Ascending aorta (tissue), 2 donors: Measurements from ENCODE around the gene SRRM2. TPM values are rescaled to one million over a fixed set of nuclear protein-coding genes. Genes with fewer than 3 reads are reported as not detected.

Source experiments
- DNase-seq, 2 donors: peaks; one replicate each; pipeline ENCODE4 v3.0.0-alpha.2; 2019; ENCODE audit warnings: low spot score in 2 of 2
- H3K27ac ChIP-seq, 2 donors: fragments of 200-600 bp; sonication (generic); one replicate each; pipeline ENCODE4 v1.5.1; 2016 to 2017; ENCODE audit warnings: mild to moderate bottlenecking in 1 of 2
- H3K27me3 ChIP-seq: fragments of 200-600 bp; sonication (generic); one replicate; pipeline ENCODE4 v1.5.1; 2017
- H3K36me3 ChIP-seq, 2 donors: fragments of 200-600 bp; sonication (generic); one replicate each; pipeline ENCODE4 v1.5.1; 2016
- H3K4me1 ChIP-seq, 2 donors: fragments of 200-600 bp; sonication (generic); one replicate each; pipeline ENCODE4 v1.5.1; 2016 to 2017; ENCODE audit warnings: mild to moderate bottlenecking in 1 of 2
- H3K4me3 ChIP-seq, 2 donors: fragments of 200-600 bp; sonication (generic); one replicate each; pipeline ENCODE4 v1.5.1; 2016 to 2017; ENCODE audit warnings: mild to moderate bottlenecking in 1 of 2
- H3K9me3 ChIP-seq, 2 donors: fragments of 200-600 bp; sonication (generic); one replicate each; pipeline ENCODE4 v1.5.1; 2016
- intact Hi-C: fragments of 100-400 bp; cut with DNase I; formaldehyde crosslinking; loops from one replicate; pipeline ENCODE4 v1.15.1; 2023
- total RNA-seq: library from RNA; depleted of rRNA; stranded (reverse); fragments of >200 nt; gene quantifications from one replicate; pipeline ENCODE4 v1.1.0, GENCODE V29; 2016
- TF ChIP-seq, protein P1 (sequence below), 3 experiments: fragments of 200-600 bp in 2 of 3; fragments of 450-650 bp in 1 of 3; sonication (generic) in 2 of 3; IDR thresholded peaks; one replicate each; pipeline ENCODE4 v1.5.1; 2016 to 2019; ENCODE audit warnings: antibody characterized with exemption in 3 of 3, mild to moderate bottlenecking in 1 of 3, moderate library complexity in 1 of 3

SRRM2 gene
- total RNA-seq, 1 donor from 2014 or later = 359 TPM

DNA sequence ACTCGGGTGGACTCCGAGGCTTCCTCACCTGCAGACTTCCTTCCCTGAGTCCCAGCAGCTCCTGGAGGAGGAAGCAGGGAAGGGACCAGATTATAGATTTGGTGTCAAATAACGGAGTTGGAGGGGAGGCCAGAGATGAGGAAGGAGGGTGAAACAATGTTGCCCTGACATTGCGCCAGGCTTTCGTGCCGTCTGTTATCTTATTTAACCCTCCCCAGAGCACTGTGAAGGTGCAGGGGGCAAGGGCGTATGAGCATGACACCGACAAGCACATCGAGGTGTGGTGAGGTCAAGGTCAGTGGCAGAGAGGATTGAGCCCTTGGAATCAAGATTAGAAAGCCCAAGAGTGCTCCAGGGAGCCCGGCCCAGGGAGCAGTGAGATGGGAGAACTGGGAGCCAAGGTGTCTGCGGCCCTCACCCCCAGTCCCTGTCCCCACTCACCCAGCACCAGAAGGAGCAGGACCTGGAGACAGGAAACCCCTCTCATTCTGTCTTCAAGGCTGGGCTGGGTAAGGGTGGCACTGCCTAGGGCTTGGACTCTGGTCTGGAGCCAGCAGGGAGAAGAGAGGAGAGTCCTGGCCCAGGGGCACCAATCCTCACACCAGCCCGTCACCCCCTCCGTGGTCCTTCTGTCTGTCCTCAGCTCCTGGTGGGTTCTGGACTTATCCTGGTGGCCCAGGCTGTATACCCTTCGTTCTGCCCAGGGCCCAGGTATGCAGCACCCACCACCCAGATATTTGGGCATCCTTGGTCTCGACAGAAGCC lies 33.8 kb downstream of the SRRM2 start:
- Histone ChIP-seq H3K4me3 (no peak overlapping the region), H3K4me1 (no peaks in the 10 kb centered on the region), H3K36me3 (no peaks in the 10 kb centered on the region), H3K9me3 (no peaks in the 10 kb centered on the region), H3K27ac (no peak overlapping the region), H3K27me3 (peaks cover 19% of the 10 kb centered on the region)
- intact Hi-C loops = no loop called here
- DNase-seq = peak in 1 of 2 donors; percentile 57
- TF ChIP-seq, protein P1, sequence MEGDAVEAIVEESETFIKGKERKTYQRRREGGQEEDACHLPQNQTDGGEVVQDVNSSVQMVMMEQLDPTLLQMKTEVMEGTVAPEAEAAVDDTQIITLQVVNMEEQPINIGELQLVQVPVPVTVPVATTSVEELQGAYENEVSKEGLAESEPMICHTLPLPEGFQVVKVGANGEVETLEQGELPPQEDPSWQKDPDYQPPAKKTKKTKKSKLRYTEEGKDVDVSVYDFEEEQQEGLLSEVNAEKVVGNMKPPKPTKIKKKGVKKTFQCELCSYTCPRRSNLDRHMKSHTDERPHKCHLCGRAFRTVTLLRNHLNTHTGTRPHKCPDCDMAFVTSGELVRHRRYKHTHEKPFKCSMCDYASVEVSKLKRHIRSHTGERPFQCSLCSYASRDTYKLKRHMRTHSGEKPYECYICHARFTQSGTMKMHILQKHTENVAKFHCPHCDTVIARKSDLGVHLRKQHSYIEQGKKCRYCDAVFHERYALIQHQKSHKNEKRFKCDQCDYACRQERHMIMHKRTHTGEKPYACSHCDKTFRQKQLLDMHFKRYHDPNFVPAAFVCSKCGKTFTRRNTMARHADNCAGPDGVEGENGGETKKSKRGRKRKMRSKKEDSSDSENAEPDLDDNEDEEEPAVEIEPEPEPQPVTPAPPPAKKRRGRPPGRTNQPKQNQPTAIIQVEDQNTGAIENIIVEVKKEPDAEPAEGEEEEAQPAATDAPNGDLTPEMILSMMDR (IDR thresholded peaks at IDR 0.05) = no peak

DNA sequence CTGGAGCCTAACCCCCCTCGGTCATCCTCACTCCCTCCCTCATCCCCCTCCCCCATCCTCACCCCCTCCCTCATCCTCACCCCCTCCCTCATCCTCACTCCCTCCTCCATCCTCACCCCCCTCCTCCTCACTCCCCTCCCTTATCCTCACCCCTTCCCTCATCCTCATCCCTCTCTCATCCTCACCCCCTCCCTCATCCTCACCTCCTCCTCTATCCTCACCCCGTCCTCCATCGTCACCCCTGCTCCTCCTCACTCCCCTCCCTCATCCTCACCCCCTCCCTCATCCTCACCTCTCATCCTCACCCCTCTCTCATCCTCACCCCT lies 34.4 kb downstream of the SRRM2 start:
- intact Hi-C loops = no loop called here
- Histone ChIP-seq H3K4me3 (no peak overlapping the region), H3K9me3 (no peaks in the 10 kb centered on the region), H3K36me3 (no peaks in the 10 kb centered on the region), H3K4me1 (no peaks in the 10 kb centered on the region), H3K27me3 (peaks cover 19% of the 10 kb centered on the region), H3K27ac (no peak overlapping the region)
- TF ChIP-seq, protein P1 (IDR thresholded peaks at IDR 0.05) = no peak
- DNase-seq = no peak

DNA sequence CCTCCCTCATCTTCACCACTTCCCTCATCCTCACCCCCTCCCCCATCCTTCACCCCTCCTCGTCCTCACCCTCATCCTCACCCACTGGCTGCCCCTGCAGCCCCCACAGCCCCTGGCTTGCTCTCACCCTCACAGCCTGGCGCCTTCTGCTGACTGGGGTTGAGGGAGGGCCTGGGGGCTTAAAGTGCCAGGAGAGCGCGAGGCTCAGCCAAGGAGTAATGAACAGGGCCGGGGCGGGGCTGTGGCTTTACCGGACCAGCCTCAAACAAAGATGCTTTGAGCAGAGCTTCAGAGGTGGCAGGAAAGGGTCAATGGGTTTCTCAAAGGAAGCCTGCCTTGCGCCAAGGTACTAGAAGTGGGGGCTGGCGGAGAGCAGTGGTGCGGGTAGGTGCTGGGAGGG lies 35.0 kb downstream of the SRRM2 start, which contains the start of gene PRSS33:
Gene PRSS33, minus strand, starts transcription at position 155 of the 400 bp plus-strand sequence. CDS start 1,013 bp downstream, outside the sequence.
- Histone ChIP-seq H3K9me3 (no peaks in the 10 kb centered on the region), H3K4me3 (no peak within 1 kb of the TSS), H3K27ac (no peak within 1 kb of the TSS), H3K4me1 (no peaks in the 10 kb centered on the region), H3K36me3 (no peaks in the 10 kb centered on the region), H3K27me3 (peaks cover 19% of the 10 kb centered on the region)
- no peak for DNase-seq
- TF ChIP-seq, protein P1 (IDR thresholded peaks at IDR 0.05) = no peak
- intact Hi-C loops = no loop called here

DNA sequence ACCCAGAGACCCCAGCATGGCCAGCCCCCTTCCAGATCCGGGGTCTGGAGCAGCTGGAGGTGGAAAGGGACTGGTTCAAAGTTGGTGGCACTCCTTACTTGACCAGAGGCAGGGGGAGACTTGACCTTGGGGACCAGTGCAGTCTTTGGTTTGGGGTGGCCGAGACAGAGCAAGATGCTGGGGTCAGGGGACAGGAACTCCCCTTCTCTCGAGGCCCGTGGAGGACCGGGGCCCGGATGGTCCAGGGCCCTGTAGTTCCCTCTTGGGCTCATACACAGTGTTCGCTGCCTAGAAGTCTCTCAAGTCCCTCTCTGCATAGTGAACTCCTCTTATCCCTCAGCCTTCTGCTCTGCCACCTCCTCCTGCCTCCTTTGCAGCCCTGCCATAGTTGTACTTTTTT lies 35.5 kb downstream of the SRRM2 start:
- no peak overlapping the region for H3K27ac ChIP-seq
- H3K27me3 ChIP-seq = peaks cover 19% of the 10 kb centered on the region
- TF ChIP-seq, protein P1 (IDR thresholded peaks at IDR 0.05) = no peak
- intact Hi-C loops = no loop called here
- H3K4me3 ChIP-seq = no peak overlapping the region
- DNase-seq = no peak
- H3K36me3 ChIP-seq = no peaks in the 10 kb centered on the region
- no peaks in the 10 kb centered on the region for H3K4me1 ChIP-seq
- H3K9me3 ChIP-seq = no peaks in the 10 kb centered on the region

DNA sequence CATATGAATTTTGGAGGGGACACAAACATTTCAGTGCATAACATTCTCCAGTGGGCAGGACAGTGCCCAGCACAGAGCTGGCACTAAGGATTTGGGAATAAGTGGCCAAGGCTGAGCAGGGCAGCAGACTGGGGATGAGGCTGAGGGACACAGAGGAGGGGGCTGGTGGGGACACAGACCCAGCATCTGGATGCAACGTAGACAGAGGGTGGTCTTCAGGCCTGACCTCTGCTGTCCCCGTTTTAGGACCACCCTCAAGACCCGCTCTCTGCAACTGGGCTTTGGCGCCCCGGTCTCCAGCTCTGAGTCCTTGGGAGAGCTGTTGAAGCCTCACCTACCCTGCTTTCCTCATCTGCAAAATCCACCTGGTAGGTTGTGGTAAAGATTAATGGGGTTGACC lies 38.2 kb downstream of the SRRM2 start:
- H3K4me3 ChIP-seq = no peak overlapping the region
- H3K9me3 ChIP-seq = no peaks in the 10 kb centered on the region
- no peak overlapping the region for H3K27ac ChIP-seq
- DNase-seq = no peak
- intact Hi-C loops = no loop called here
- no peaks in the 10 kb centered on the region for H3K36me3 ChIP-seq
- peaks cover 11% of the 10 kb centered on the region for H3K27me3 ChIP-seq
- TF ChIP-seq, protein P1 (IDR thresholded peaks at IDR 0.05) = no peak
- no peaks in the 10 kb centered on the region for H3K4me1 ChIP-seq
